ENCODE results near the gene FRMD4B. TPM values are rescaled to one million over a fixed set of nuclear protein-coding genes. Genes with fewer than 3 reads are reported as not detected.

Gene FRMD4B
- total and polyA plus RNA-seq, 2 donors (not counting 3 experiments of a cell fraction or from before 2014, with no cell fraction given), result 66.4 to 89.7 TPM

GRCh38 chr3:69400683-69401082 lies 14.8 kb upstream of the FRMD4B start:
- FAIRE-seq (no peak), DNase-seq (ENCODE audit: low read depth, low spot score) (no peak)
- ChIA-PET POLR2A (no interaction called here), CTCF (no interaction called here)
- H3K27ac ChIP-seq (ENCODE audit: insufficient read depth, low read depth, low read length), result no peak overlapping the region
- H2AFZ ChIP-seq (ENCODE audit: low read depth, low read length), result no peak overlapping the region
- H3K9me3 ChIP-seq (replicated peaks; ENCODE audit: control insufficient read depth, insufficient read depth, low read length), result no peaks in the 10 kb centered on the region
- H3K4me3 ChIP-seq (replicated peaks in 1 of 3; ENCODE audit: insufficient read depth in 1 of 3, low read depth in 1 of 3, low read length in 3 of 3), result no peak overlapping the region
- no peaks in the 10 kb centered on the region for H3K36me3 ChIP-seq (ENCODE audit: control insufficient read depth in 2 of 2, extremely low read depth in 1 of 2, insufficient read depth in 2 of 2, low read length in 2 of 2)
- intact Hi-C loops (cut with micrococcal nuclease), result no loop called here
- TF ChIP-seq GATA2 (IDR thresholded peaks at IDR 0.05; ENCODE audit: insufficient read depth, insufficient read length, low read depth, low read length), result no peak
- TF ChIP-seq POLR2AphosphoS5 (IDR thresholded peaks at IDR 0.05; ENCODE audit: insufficient read depth, low read depth, low read length), result no peak
- TF ChIP-seq MYC (IDR thresholded peaks at IDR 0.05; ENCODE audit: low read depth, low read length), result no peak
- TF ChIP-seq MAX (IDR thresholded peaks at IDR 0.05; ENCODE audit: insufficient read depth, insufficient read length), result no peak
- no peak for TF ChIP-seq JUN (IDR thresholded peaks at IDR 0.05; ENCODE audit: borderline replicate concordance, insufficient read depth, insufficient read length, low read depth)
- no peak for TF ChIP-seq FOS (IDR thresholded peaks at IDR 0.05; ENCODE audit: borderline replicate concordance, insufficient read depth, low read length)
- TF ChIP-seq POLR2A (IDR thresholded peaks at IDR 0.05; ENCODE audit: low read depth, low read length), result no peak
- no peak for TF ChIP-seq EZH2 (IDR thresholded peaks at IDR 0.05; ENCODE audit: borderline replicate concordance, low read depth, low read length, severe bottlenecking)
- TF ChIP-seq CTCF (IDR thresholded peaks at IDR 0.05; ENCODE audit: extremely low read depth in 1 of 2, insufficient read depth in 1 of 2, low read depth in 1 of 2, low read length in 2 of 2), result no peak
- no peak overlapping the region for H3K4me2 ChIP-seq (ENCODE audit: insufficient read depth, low read length)
- dilution Hi-C loops (cut with MboI; ENCODE audit: extremely low pct_ligation_motif_present, low sequenced_read_pairs), result loop anchor here (25.0 kb wide), 1 partner anchor 238 kb away; no protein-coding TSS in a partner anchor
- no peaks in the 10 kb centered on the region for H4K20me1 ChIP-seq (replicated peaks; ENCODE audit: control insufficient read depth, extremely low read depth, insufficient read depth, low read length)
- no peaks in the 10 kb centered on the region for H3K4me1 ChIP-seq (ENCODE audit: control insufficient read depth, extremely low read depth, insufficient read depth, low read length)
- H3K9ac ChIP-seq (replicated peaks; ENCODE audit: extremely low read depth, insufficient read depth, low read length), result no peak overlapping the region
- H3K27me3 ChIP-seq (ENCODE audit: control insufficient read depth in 2 of 2, insufficient read depth in 2 of 2, low read length in 2 of 2), result no peaks in the 10 kb centered on the region
- H3K9me1 ChIP-seq (replicated peaks; ENCODE audit: control insufficient read depth, extremely low read depth, insufficient read depth, low read length), result no peaks in the 10 kb centered on the region
- H3K79me2 ChIP-seq (ENCODE audit: control insufficient read depth, insufficient read depth, low read length), result no peaks in the 10 kb centered on the region
- BruUV-seq (replicated peaks), result no TSS peak

Data from endothelial cell of umbilical vein (primary cell).